NCI-H1930 (cell line): Measurements from ENCODE around the gene LYPD1.

Experiments used
- DNase-seq, 2 experiments: peaks; one replicate each; lab custom pipeline; 2025; lab: John Stamatoyannopoulos, UW

The LYPD1 gene

DNA sequence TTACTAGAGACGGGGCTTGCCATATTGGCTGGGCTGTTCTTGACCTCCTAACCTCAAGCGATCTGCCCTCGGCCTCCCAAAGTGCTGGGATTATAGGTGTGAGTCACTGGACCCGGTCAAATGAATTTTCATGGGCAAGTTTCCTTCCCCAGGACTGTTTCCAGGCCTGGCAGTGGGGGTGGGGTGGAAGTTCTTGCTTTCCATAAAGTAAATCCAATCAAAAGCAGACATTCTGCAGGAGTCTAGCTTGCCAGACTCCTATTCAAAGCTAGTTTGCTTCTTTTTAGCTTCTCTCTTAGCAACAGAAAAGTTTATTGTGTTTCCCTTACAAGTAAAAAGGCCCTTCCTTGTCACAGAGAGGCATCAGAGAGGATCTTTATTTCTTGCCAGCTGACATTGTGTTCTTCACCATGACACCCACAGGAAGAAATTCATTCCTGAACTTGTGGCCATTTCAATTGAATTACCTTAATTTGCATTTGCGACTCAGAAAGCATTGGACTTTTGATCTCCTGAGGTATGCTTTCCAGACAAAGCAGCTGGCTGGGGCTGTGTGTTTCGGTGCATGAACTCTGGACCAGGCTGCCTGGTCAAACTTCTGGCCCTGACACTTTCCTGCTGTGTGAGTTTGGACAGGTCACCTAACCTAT lies 37.9 kb downstream of the LYPD1 start:
- no peak for DNase-seq

DNA sequence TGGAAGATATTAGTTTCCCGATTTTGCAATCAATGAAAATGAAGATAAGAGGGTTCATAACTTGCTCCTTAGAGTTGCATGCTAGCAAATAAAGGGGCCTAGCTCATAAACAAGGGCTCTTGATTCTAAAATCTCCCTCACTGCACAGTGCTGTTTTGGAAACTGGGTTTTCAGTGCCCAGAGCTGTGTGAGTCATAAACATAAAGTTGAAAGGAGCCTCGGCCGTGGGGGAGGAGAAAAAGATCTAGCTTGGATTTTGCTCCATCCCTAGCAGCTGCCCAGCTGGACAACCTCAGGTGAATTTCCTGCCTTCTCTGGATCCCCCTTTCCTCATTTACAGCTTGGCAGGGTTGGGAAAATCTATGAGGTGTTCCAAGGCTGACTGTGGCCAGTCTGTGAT lies 42.5 kb downstream of the LYPD1 start:
- DNase-seq, result no peak

DNA sequence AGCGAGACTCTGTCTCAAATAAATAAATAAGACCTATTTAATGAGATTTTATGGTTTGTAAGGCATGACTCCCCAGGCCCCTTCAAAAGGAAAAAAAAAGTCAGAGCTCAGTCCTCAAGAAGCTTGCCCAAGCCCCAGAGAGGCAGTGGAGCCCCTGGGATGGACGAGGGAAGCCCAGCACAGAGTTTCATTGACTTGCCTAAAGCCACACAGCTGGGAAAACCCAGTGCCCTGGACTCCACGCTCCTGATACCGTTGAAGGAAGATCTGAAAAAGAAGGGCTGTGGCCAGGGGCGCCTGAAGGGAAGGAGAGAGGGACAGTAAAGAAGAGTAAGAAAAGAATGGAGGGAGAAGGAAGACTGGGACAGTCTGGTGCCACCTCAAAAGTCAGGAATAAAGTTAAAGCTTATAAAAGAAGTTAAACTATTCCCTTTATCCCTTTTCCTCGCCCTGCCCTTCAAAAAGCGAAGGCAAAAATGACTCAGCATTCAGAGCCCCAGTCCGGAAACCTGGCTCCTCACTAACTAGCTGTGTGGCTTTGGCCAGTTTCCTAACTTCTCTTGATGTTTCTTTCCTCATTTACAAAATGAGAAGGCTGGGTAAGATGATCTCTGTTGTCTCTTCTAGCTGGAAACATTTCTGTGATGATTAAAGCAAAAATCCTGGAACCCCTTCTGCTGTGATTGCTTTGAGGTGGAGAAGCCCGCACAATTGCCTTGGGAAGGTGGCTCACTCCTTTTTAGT lies 46.7 kb downstream of the LYPD1 start:
- no peak for DNase-seq

DNA sequence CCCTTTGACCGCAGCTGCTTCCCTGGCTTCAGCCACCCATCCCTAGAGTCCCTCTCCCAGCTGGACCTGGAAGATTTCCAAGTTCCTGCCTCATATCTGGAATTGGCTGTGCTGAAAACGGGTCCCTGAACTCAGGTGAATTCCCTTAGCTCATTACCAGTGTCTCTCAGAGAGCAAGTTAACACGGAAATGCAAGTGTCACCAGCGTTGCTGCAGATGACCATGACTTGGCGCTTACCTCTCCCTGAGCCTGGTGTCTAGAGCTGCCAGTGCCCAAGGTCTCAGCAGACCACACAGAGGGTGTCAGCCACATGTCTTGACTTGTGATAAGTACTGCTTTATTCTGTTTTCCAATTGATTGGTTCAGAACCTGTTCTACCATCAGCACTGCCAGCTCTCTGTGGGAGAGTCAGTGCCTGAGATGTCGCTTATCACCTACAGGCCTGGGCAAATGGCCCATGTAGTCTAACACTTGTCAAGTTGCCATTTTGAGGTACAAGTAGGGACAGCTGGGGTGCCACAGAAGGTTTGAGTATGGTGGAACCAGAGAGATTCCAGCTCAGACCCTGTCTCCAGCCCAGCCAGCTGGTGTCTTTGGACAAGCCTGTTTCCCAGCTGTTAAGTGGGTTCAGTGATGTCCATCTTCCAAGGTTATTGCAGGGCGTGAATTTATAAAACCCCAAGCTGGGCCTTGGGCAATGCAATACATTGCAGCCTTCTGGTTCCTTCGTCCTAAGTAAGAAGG lies 48.7 kb downstream of the LYPD1 start:
- DNase-seq, result no peak

DNA sequence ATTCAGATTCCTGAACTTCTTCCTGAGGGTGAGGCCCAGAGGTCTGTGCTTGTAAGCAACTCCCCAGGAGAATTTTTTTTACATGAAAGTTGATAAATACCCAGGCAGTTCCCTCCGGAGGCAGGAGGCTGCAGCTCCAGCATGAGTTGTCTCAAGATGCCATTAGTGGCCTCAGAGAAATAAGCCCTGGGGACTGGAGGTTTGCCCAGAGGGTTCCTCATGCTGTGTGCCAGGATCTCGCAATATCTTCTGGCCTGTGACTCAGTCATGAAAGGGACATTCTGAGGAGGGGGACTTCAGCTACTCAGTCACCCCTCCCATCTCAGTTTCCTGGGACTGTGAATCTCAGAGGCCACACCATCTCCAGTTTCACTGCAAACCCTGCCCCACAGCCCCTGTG lies 49.9 kb downstream of the LYPD1 start:
- no peak for DNase-seq

DNA sequence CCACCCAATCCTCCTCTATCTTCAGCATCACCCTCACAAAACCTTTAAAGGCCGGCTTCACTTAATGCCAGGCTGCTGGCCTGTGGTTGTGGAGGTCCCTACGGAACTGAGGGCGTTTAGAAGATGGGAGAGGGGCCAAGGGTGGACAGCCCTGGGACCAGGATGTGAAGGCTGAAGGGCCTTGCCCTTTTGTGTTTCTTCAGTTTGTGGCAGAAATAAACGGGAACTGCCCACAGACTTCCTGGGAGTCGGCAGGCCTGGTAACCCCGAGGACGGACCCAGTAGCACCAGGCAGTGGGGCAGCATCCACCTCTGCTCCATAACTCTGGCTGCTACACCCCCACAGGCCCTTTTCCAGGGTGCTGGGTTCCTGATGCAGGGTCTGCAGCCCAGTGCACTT lies 51.3 kb downstream of the LYPD1 start:
- DNase-seq, result no peak

DNA sequence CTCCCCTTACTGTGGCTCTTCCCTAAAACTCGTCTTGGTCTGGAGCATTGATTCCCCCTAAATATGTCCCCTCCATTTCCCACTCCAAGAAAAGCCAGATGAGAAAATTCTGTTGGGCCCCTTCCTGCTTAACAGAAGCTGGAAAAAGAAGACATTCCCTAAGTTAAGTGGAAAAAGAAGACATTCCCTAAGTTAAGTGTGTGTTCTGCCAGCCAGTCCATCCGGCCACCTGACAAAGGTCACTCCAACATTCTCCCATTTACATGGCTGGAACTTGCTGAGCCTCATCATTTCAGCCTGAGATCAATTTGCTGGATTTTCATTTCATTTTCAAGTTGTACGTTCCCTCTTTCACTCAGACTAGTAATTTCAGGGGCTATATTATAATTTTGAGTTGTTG lies 52.0 kb downstream of the LYPD1 start:
- no peak for DNase-seq

DNA sequence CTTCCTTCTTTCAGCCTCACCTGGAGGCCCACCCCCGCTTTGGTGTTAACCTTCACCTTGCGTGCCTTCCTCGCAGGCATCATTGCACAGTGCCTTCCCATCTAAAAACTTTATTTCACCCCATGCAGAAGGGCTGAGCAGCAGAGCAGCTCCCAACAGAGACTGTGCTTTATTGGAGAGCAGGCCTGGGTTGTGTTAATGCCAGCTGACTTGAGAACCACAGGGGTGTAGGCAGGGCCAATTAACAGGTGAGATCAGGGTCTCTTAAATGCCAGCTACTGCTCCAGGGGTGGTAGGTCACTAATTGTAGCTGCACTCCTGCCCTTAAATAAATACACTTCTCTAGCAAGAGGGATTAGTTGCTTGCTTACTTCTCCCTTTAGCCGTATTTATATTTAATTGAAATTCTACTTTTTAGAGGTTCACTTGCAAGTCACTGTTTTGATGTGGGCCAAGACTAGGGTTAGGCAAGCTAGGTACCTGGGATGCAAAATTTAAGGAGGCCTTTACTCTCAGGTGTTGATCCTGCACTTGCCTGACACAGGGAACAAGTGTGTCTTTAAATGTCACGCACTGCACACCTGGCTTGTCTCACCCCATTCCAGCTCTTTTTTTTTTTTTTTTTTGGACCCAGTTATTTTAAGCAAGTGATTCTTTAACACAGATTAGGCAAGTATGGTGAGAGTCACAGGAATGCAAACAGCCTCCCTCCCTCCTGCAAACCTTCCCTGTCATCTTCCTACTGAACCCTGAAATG lies 54.5 kb downstream of the LYPD1 start:
- DNase-seq, result no peak

DNA sequence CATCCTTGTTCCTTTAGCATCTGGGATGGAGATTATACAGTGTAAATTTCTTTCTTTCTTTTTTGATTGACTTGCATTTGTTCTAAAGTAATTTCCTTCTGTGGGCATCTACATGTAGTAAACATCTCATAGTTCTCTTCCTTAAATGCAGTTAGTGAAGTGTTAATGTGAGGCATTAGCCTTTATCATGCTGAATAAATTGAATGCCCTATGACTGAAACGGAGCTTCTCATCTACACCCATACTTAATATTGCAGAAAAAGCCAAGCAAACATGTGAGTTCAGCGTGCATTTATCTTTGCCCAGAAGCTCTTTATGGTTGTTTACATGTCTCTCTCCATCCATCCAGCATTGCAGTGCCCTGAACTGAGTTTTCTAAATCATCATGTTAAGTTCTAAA lies 58.3 kb downstream of the LYPD1 start:
- DNase-seq, result no peak

DNA sequence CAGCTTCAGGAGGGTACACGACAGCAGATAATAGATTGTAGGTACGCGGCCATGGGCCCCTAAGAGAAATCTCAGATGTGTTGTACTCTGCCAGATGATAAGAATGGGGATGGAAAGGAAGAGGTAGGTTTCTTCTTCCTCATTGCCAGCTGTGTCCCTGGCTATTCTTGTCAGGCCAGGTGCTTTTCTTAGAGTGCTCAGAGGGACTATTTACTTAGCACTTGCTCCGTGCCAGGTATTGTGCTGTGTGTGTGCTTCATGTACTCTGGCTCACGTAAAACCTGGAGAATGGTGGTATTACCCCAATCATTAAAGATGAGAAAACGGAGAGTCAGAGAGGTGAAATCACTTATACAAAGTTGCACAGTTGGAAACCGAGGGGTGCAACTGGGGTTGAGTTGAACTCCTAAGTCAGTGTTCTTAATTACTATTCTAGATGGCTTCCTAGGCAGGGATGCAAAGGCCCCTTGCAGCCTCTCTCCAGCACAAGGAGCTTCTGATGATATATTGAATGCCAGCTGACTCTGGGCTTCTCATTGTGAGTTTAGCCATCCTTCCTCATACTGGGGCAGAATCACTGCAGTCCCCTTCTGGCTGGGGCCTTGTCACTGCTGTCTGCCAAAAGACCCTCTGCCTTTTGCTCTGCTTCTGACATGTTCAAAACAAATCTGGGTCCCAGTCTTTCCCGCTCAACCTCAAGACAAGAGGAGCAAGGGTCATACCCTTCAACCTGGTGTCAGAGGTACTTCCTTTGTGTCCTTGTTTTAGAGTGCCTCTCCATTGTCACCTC lies 60.7 kb downstream of the LYPD1 start:
- no peak for DNase-seq

DNA sequence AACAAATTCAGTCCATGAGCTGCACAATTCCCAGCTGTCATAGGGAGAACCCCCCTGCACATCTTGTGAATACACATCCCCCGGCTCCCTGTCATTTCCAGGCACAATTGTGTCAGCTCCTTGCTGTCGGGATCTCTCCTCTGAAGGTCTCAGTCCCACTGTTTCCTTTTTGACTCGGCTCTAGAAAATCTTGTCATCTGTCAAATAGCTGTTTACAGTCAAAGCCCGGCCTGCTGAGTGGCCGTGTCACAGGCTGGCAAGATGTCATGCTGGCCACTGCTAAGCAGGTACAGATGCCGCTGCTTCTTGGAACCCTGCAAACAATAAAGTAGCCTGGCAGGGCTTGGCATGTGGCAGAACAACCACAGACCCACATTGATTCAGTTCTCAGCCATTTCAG lies 61.7 kb downstream of the LYPD1 start:
- DNase-seq, result no peak

DNA sequence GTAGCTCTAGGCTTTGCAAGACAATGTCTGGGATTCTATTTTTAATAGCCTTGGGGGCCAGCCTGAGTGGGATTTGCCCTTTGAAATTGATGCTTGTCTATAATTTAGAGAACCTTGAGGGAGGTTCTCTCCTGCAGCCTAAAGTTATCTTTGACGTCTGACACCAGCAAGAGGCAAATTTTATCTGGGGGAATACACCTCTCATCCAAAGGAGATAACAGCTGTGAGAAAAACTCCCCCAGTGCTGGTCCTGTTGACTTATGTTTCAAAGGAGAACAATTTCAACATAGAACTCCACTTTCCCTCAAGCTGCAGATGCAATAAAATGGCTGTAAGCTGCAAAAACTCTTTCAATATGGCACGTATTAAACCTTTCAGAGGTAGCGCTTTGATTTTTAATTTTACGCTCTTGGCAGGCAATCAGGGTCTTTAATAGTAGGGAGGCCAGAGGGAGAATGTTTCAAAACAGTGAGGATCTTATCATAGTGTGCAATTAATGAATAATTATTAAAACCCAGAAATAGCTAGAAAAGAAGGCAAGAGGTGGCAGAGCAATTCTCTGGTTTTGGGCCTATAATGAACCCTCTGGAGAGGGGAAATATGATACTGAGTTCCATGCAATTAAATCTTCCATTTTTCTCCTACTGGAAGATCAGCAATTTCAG lies 62.4 kb downstream of the LYPD1 start:
- no peak for DNase-seq

DNA sequence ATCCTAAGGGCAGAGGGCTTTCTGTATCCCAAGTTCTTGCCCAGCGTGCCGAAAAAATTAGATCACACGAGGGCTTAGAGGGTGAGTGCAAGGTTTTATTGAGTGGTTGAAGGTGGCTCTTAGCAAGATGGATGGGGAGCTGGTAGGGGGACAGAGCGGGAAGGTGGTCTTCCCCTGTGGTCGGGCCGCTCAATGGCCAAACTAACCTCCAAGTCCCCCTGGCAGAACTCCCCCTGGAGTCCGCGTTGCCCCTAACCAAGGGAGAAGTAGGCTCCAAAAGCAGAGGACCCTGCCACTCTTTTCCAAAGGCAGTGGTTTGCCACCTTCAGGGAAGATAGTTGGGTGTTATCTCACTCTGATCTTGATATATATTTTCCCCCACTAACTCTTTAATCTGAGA lies 63.4 kb downstream of the LYPD1 start:
- no peak for DNase-seq

DNA sequence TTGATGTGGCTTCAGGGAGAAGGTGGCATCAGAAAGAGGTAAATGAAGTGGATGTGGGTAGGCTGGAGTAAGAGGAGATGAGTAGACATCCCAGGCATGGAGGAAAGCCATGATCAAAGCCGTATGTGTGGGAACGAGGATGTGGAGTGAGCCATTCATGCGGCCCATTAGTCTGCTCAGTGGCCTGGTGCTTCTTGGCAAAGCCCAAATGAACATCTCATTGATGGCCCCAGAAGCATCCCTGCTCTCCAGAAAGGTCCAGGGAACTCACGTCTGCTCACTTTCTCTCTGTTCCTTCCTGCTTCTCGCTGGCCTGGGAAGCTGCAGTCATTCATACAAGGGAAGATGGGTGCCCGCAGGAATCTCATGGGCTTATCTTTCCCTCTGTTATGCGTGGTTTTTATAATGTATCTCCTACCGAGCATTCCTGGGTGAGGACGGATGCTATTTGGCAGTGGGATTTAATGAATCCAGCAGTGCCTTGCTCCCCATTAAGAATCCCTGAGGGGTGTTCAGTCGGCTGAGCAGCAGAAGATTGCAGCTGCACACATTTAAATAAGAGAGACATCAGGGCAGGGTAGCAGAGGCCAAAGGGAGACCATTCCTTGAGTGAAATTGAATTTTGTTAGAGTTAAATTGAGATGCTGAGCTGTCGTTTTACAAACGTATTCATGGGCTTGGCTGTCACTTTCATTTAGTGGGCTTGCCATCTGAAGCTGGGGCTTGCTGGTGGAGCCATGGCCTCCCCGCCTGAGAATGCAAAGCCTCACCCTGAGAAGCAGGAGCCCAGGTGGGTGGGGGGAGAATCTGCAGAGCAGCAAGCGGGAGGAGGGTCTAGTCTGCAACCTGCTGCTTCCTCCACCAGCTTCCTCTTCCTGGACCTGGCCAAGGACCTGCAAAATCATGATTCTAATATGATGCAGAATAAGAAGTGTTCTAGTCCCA lies 64.5 kb downstream of the LYPD1 start:
- DNase-seq, result no peak

DNA sequence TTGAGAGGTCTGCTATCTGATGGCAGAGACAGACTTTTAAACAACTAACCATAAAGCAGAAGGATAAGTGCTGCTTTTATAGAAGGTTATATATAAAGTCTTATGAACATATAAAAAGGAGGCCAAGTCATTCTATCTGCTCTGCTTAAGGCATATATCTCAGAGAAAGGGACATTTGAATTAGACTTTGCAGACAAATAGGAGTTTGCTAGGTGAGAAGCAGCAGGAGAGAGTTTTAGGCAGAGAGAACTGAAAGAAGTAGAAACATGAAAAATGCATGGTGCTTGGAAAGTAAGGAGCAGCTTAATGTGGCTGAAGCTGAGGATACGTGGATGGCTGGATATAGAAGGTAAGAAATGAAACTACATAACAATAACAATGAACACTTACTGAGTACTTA lies 65.4 kb downstream of the LYPD1 start:
- DNase-seq, result no peak

DNA sequence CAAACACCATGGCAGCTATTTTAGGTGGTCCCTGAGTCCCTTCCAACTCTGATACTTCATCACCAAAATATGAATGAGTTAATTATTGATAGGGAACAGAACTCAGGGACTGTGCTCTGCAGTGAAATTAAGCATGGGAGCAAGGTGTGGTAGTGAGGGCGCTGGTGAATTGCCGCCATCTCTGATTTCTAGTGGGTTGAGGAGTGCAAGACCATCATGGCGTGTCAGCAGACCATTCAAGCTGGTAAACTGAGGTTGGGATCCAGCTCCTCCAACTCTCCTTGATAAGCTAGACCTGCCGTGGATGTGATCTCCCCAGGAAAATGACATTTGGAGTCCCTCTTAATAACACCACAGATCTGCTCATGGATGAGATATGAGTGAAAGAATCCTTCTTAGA lies 70.4 kb downstream of the LYPD1 start:
- no peak for DNase-seq

DNA sequence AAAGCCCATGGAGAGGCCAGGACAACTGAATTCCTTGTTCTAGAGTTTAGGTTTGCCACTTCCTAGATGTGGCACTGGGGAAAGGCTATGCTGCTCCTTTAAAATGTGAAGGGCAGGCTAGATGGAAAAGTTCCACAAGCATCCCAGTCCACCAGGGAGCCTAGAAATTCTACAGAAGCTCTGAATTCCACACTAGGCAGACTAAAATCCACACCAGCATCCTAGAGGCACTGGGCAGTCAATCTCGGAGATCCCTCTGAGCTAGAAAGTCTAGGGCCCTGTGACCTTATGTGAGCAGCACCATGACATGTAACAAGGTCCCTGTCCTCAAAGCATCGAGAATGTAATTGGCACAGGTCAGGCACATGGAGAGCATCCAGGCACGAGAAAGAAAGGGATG lies 71.5 kb downstream of the LYPD1 start:
- DNase-seq, result no peak

DNA sequence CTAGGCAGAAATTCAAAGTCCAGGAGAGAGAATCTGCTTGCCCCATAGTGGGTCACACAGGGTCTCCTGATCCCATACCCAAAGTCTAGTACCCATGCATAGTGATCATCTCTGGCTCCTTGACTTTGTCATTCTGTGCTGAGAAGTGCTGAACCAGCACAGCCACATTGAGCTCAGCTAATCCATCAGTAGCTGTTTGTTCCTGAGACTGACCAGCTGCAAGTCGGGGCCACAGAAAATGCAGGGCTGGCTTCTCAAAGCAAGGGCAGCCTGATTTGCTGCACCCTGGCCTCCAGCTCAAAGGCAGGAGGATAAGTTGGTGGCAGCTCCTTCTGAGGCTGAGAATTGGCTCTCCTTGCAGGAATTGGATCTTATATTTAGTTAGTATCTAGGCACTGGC lies 72.2 kb downstream of the LYPD1 start:
- DNase-seq, result no peak

DNA sequence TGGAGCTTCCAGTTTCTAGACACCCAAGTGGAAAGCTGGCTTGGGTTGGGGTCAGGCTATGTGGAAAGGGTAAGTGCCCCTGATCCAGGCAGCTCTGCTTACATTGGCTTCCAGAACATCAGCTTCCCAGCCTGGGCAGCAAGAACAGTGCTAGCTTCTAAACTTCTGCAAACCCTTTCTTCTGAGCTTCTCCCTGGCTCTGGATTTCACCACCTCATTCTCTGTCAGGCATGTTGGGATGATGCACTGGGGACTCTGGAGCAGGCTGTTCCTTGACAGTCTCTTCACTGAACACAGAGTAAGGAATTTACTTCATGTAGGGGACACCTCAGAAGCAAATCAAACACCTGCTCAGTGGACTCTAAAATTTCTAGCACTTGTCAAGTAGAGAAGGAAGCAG lies 72.8 kb downstream of the LYPD1 start:
- no peak for DNase-seq

DNA sequence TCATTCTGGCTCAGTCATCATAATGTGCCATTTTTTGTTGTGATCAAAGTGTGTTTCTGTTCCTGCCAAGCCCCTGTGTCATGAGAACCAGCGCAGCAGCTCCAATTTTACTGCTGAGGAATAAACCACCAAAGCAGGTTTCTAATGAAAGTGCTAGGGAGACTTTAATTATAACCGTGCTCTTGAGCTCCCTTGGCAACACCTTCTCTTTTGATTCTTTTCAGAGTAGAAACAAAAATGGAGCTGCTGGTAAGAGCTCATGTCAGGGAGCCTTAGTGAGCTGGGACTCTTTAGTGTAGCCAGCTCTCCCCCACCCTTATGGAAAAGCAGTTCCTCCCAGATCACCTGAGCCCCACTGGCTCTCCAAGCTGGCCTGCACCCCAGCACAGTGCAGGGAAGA lies 74.3 kb downstream of the LYPD1 start:
- no peak for DNase-seq
